ENCODE measurements around the gene GCH1.

GCH1 gene

GRCh38 chr14:54805070-54805444 lies 97.6 kb downstream of the GCH1 start:
- H3K9me3 ChIP-seq (replicated peaks in 1 of 2; ENCODE audit: control insufficient read depth in 2 of 2, insufficient read depth in 1 of 2, low read depth in 1 of 2, low read length in 2 of 2): no peaks in the 10 kb centered on the region
- H2BK120ac ChIP-seq (ENCODE audit: low read depth, low read length): no peak overlapping the region
- H2BK15ac ChIP-seq (ENCODE audit: low read length): no peak overlapping the region
- H3K36me3 ChIP-seq (replicated peaks in 1 of 2; ENCODE audit: control insufficient read depth in 2 of 2, insufficient read depth in 2 of 2, low read length in 2 of 2): no peaks in the 10 kb centered on the region
- H3K23ac ChIP-seq (ENCODE audit: low read depth, low read length, poor library complexity): no peak overlapping the region
- H3K27me3 ChIP-seq (ENCODE audit: control insufficient read depth in 3 of 3, insufficient read depth in 3 of 3, low read depth in 1 of 3, low read length in 3 of 3): peaks cover 0 to 10% (median 0%) of the 10 kb centered on the region in 3 experiments
- H4K91ac ChIP-seq (ENCODE audit: low read depth, low read length, poor library complexity): no peak overlapping the region
- H3K9ac ChIP-seq (ENCODE audit: low read depth, low read length, poor library complexity): no peak overlapping the region
- no peak overlapping the region for H2AFZ ChIP-seq (ENCODE audit: low read length)
- no peak overlapping the region for H3K18ac ChIP-seq (ENCODE audit: low read length)
- no peak overlapping the region for H2BK5ac ChIP-seq (ENCODE audit: low read length)
- no peak overlapping the region for H3K4me3 ChIP-seq (ENCODE audit: low read length in 2 of 2)
- H3K4me1 ChIP-seq (ENCODE audit: control insufficient read depth in 2 of 2, insufficient read depth in 1 of 2, low read depth in 1 of 2, low read length in 2 of 2): peaks cover 0 to 2% of the 10 kb centered on the region in 2 donors
- no peak overlapping the region for H2BK12ac ChIP-seq (ENCODE audit: low read length)
- no peak overlapping the region for H2AK5ac ChIP-seq (ENCODE audit: low read depth, low read length)
- H3K14ac ChIP-seq (ENCODE audit: low read length): no peak overlapping the region
- no peak overlapping the region for H3K4ac ChIP-seq (ENCODE audit: low read length)
- no peak overlapping the region for H3K4me2 ChIP-seq (ENCODE audit: insufficient read depth, low read length, poor library complexity, severe bottlenecking)
- no peak overlapping the region for H4K8ac ChIP-seq (ENCODE audit: low read depth, low read length)
- WGBS, 2 donors (ENCODE audit: extremely low coverage in 2 of 2, insufficient read length in 2 of 2, insufficient replicate concordance in 1 of 2): no CpG with 5 or more reads among the region's 6 CpGs
- DNase-seq (ENCODE audit: low spot score): no peak
- H3K27ac ChIP-seq (replicated peaks; ENCODE audit: low read length): no peak overlapping the region
- no peaks in the 10 kb centered on the region for H3K79me1 ChIP-seq (ENCODE audit: low read depth, low read length)

GRCh38 chr14:54804538-54805041 lies 98.0 kb downstream of the GCH1 start:
- no peak overlapping the region for H2BK15ac ChIP-seq (ENCODE audit: low read length)
- H3K9me3 ChIP-seq (replicated peaks in 1 of 2; ENCODE audit: control insufficient read depth in 2 of 2, insufficient read depth in 1 of 2, low read depth in 1 of 2, low read length in 2 of 2): no peaks in the 10 kb centered on the region
- peaks cover 0 to 10% (median 0%) of the 10 kb centered on the region in 3 experiments for H3K27me3 ChIP-seq (ENCODE audit: control insufficient read depth in 3 of 3, insufficient read depth in 3 of 3, low read depth in 1 of 3, low read length in 3 of 3)
- no peak overlapping the region for H4K91ac ChIP-seq (ENCODE audit: low read depth, low read length, poor library complexity)
- H4K8ac ChIP-seq (ENCODE audit: low read depth, low read length): no peak overlapping the region
- no peak overlapping the region for H2AK5ac ChIP-seq (ENCODE audit: low read depth, low read length)
- H3K14ac ChIP-seq (ENCODE audit: low read length): no peak overlapping the region
- peak overlapping the region; percentile 12 for H2AFZ ChIP-seq (ENCODE audit: low read length)
- no peaks in the 10 kb centered on the region for H3K79me1 ChIP-seq (ENCODE audit: low read depth, low read length)
- H3K9ac ChIP-seq (ENCODE audit: low read depth, low read length, poor library complexity): no peak overlapping the region
- H2BK5ac ChIP-seq (ENCODE audit: low read length): no peak overlapping the region
- peaks cover 0 to 2% of the 10 kb centered on the region in 2 donors for H3K4me1 ChIP-seq (ENCODE audit: control insufficient read depth in 2 of 2, insufficient read depth in 1 of 2, low read depth in 1 of 2, low read length in 2 of 2)
- H3K4me2 ChIP-seq (ENCODE audit: insufficient read depth, low read length, poor library complexity, severe bottlenecking): no peak overlapping the region
- H3K36me3 ChIP-seq (replicated peaks in 1 of 2; ENCODE audit: control insufficient read depth in 2 of 2, insufficient read depth in 2 of 2, low read length in 2 of 2): no peaks in the 10 kb centered on the region
- H3K4me3 ChIP-seq (ENCODE audit: low read length in 2 of 2): no peak overlapping the region
- H3K18ac ChIP-seq (ENCODE audit: low read length): peak overlapping the region; percentile 28
- no peak for DNase-seq (ENCODE audit: low spot score)
- no CpG with 5 or more reads among the region's 16 CpGs for WGBS, 2 donors (ENCODE audit: extremely low coverage in 2 of 2, insufficient read length in 2 of 2, insufficient replicate concordance in 1 of 2)
- H3K27ac ChIP-seq (replicated peaks; ENCODE audit: low read length): no peak overlapping the region
- no peak overlapping the region for H2BK120ac ChIP-seq (ENCODE audit: low read depth, low read length)
- H3K23ac ChIP-seq (ENCODE audit: low read depth, low read length, poor library complexity): no peak overlapping the region
- H3K4ac ChIP-seq (ENCODE audit: low read length): no peak overlapping the region
- H2BK12ac ChIP-seq (ENCODE audit: low read length): no peak overlapping the region

- H3K36me3 ChIP-seq (replicated peaks in 1 of 2; ENCODE audit: control insufficient read depth in 2 of 2, insufficient read depth in 2 of 2, low read length in 2 of 2): no peaks in the 10 kb centered on the region
- no peak overlapping the region for H3K4me3 ChIP-seq (ENCODE audit: low read length in 2 of 2)
- H4K8ac ChIP-seq (ENCODE audit: low read depth, low read length): no peak overlapping the region
- no peak overlapping the region for H2BK5ac ChIP-seq (ENCODE audit: low read length)
- no peak overlapping the region for H3K14ac ChIP-seq (ENCODE audit: low read length)
- peak overlapping the region; percentile 2 for H3K18ac ChIP-seq (ENCODE audit: low read length)
- H3K27ac ChIP-seq (replicated peaks; ENCODE audit: low read length): no peak overlapping the region
- WGBS, 2 donors (ENCODE audit: extremely low coverage in 2 of 2, insufficient read length in 2 of 2, insufficient replicate concordance in 1 of 2): no CpG with 5 or more reads among the region's 13 CpGs
- H3K79me1 ChIP-seq (ENCODE audit: low read depth, low read length): no peaks in the 10 kb centered on the region
- no peak overlapping the region for H3K4me2 ChIP-seq (ENCODE audit: insufficient read depth, low read length, poor library complexity, severe bottlenecking)
- no peak overlapping the region for H4K91ac ChIP-seq (ENCODE audit: low read depth, low read length, poor library complexity)
- peak overlapping the region; percentile 12 for H2AFZ ChIP-seq (ENCODE audit: low read length)
- H3K4me1 ChIP-seq (ENCODE audit: control insufficient read depth in 2 of 2, insufficient read depth in 1 of 2, low read depth in 1 of 2, low read length in 2 of 2): peaks cover 0 to 2% of the 10 kb centered on the region in 2 donors
- no peak for DNase-seq (ENCODE audit: low spot score)
- H2AK5ac ChIP-seq (ENCODE audit: low read depth, low read length): no peak overlapping the region
- H3K9ac ChIP-seq (ENCODE audit: low read depth, low read length, poor library complexity): no peak overlapping the region
- no peak overlapping the region for H2BK15ac ChIP-seq (ENCODE audit: low read length)
- H2BK12ac ChIP-seq (ENCODE audit: low read length): no peak overlapping the region
- H3K23ac ChIP-seq (ENCODE audit: low read depth, low read length, poor library complexity): no peak overlapping the region
- H3K4ac ChIP-seq (ENCODE audit: low read length): no peak overlapping the region
- H3K9me3 ChIP-seq (replicated peaks in 1 of 2; ENCODE audit: control insufficient read depth in 2 of 2, insufficient read depth in 1 of 2, low read depth in 1 of 2, low read length in 2 of 2): no peaks in the 10 kb centered on the region
- H3K27me3 ChIP-seq (ENCODE audit: control insufficient read depth in 3 of 3, insufficient read depth in 3 of 3, low read depth in 1 of 3, low read length in 3 of 3): peaks cover 0 to 10% (median 0%) of the 10 kb centered on the region in 3 experiments
- no peak overlapping the region for H2BK120ac ChIP-seq (ENCODE audit: low read depth, low read length)
Observed at GRCh38 chr14:54803926-54804537, 98.6 kb downstream of the GCH1 start.

- Histone ChIP-seq H3K79me1 (ENCODE audit: low read depth, low read length) (no peaks in the 10 kb centered on the region), H2AFZ (ENCODE audit: low read length) (no peak overlapping the region), H3K4me2 (ENCODE audit: insufficient read depth, low read length, poor library complexity, severe bottlenecking) (no peak overlapping the region), H3K4me1 (ENCODE audit: control insufficient read depth in 2 of 2, insufficient read depth in 1 of 2, low read depth in 1 of 2, low read length in 2 of 2) (peaks cover 0 to 4% of the 10 kb centered on the region in 2 donors), H2BK5ac (ENCODE audit: low read length) (no peak overlapping the region), H2BK12ac (ENCODE audit: low read length) (no peak overlapping the region), H3K14ac (ENCODE audit: low read length) (no peak overlapping the region), H3K9ac (ENCODE audit: low read depth, low read length, poor library complexity) (no peak overlapping the region), H3K27ac (replicated peaks; ENCODE audit: low read length) (no peak overlapping the region), H3K18ac (ENCODE audit: low read length) (no peak overlapping the region), H3K4me3 (ENCODE audit: low read length in 2 of 2) (no peak overlapping the region), H3K27me3 (ENCODE audit: control insufficient read depth in 3 of 3, insufficient read depth in 3 of 3, low read depth in 1 of 3, low read length in 3 of 3) (peaks cover 0 to 10% (median 0%) of the 10 kb centered on the region in 3 experiments), H2BK120ac (ENCODE audit: low read depth, low read length) (no peak overlapping the region), H3K9me3 (replicated peaks in 1 of 2; ENCODE audit: control insufficient read depth in 2 of 2, insufficient read depth in 1 of 2, low read depth in 1 of 2, low read length in 2 of 2) (no peaks in the 10 kb centered on the region), H2AK5ac (ENCODE audit: low read depth, low read length) (no peak overlapping the region), H3K36me3 (replicated peaks in 1 of 2; ENCODE audit: control insufficient read depth in 2 of 2, insufficient read depth in 2 of 2, low read length in 2 of 2) (no peaks in the 10 kb centered on the region), H4K91ac (ENCODE audit: low read depth, low read length, poor library complexity) (no peak overlapping the region), H3K23ac (ENCODE audit: low read depth, low read length, poor library complexity) (no peak overlapping the region), H2BK15ac (ENCODE audit: low read length) (no peak overlapping the region), H4K8ac (ENCODE audit: low read depth, low read length) (no peak overlapping the region), H3K4ac (ENCODE audit: low read length) (no peak overlapping the region)
- no peak for DNase-seq (ENCODE audit: low spot score)
- WGBS, 2 donors (ENCODE audit: extremely low coverage in 2 of 2, insufficient read length in 2 of 2, insufficient replicate concordance in 1 of 2): no CpG with 5 or more reads among the region's 7 CpGs
Observed at GRCh38 chr14:54803396-54803795, 99.2 kb downstream of the GCH1 start.
